ENCODE measurements around the gene TMEM209. TPM values are rescaled to one million over a fixed set of nuclear protein-coding genes. Genes with fewer than 3 reads are reported as not detected.
"Not testable (repeated sequence)": the region's sequence is repeated elsewhere in the genome, so short reads cannot be mapped to it uniquely, and the experiment has no call there.

The TMEM209 gene
- 11.4 and 13.1 TPM in 2 replicates for total RNA-seq (2014; rRNA removed; shearing (Covaris generic))

DNA sequence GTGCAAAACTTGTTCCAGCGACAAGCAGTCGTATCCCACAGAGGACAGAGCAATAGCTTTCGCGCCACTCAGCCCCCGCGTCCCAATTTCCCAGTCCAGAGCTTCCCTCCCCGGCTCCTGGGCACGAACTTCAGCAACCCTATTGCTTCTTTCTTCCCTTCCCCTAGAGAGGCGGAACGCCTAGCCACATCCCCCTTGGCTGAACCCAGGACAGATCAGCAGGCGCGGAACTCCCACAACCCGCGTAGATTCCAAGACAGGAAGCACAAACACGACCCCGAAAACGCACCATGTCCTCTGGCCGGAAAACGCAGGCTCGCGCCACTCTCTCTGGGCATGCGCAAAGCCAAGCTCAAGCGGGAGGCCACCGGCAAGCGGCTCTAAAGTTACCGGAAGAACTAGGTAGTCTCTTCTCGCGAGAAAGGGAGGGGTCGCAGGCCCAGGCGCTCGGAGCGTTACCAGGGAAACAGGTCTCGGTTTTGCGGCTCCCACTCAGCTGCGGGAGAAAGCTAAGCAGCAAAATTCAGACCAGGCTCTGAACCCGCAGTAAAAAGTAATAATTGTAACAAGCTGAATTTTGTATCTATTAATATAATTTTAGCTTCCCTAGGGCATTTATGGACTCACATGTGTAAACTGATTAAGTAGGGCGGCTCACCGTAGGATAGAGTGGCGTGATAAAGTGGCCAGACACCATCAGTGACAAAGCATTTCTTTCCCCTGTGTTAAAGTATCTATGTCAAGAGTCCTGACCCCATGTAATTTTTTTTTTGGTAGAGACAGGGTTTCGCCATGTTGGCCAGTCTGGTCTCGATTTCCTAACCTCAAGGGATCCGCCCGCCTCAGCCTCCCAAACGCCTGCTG is at the start of gene TMEM209:
Gene TMEM209, minus strand, starts transcription at position 323 of the 864 bp plus-strand sequence. Its CDS starts 31 bp downstream, at position 292.
- DNase-seq (ENCODE audit: low spot score): peak; percentile 98

DNA sequence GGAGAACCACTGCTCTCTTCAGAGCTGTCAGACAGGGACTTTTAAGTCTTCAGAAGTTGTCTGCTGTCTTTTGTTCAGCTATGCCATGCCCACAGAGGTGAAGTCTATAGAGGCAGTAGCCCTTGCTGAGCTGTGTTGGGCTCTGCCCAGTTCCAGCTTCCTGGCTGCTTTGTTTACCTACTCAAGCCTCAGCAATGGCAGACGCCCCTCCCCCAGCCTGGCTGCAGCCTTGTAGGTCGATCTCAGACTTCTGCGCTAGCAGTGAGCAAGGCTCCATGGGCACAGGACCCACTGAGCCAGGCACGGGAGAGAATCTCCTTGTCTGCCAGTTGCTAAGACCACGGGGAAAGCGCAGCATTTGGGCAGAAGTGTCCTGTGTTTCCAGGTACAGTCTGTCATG is 49.3 kb upstream of the TMEM209 start:
- no peak for DNase-seq (ENCODE audit: low spot score)

DNA sequence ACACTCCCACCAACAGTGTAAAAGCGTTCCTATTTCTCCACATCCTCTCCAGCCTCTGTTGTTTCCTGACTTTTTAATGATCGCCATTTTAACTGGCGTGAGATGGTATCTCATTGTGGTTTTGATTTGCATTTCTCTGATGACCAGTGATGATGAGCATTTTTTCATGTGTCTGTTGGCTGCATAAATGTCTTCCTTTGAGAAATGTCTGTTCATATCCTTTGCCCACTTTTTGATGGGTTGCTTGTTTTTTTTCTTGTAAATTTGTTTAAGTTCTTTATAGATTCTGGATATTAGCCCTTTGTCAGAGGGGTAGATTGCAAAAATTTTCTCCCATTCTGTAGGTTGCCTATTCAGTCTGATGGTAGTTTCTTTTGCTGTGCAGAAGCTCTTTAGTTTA is 44.4 kb upstream of the TMEM209 start:
- not testable (repeated sequence) for DNase-seq (ENCODE audit: low spot score)

DNA sequence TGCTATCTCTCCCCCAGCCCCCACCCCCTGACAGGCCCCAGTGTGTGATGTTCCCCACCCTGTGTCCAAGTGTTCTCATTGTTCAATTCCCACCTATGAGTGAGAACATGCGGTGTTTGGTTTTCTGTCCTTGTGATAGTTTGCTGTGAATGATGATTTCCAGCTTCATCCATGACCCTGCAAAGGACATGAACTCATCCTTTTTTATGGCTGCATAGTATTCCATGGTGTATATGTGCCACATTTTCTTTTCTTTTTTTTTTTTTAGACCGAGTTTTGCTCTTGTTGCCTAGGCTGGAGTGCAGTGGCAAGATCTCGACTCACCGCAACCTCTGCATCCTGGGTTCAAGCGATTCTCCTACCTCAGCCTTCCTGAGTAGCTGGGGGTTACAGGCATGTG is 43.6 kb upstream of the TMEM209 start:
- not testable (repeated sequence) for DNase-seq (ENCODE audit: low spot score)

DNA sequence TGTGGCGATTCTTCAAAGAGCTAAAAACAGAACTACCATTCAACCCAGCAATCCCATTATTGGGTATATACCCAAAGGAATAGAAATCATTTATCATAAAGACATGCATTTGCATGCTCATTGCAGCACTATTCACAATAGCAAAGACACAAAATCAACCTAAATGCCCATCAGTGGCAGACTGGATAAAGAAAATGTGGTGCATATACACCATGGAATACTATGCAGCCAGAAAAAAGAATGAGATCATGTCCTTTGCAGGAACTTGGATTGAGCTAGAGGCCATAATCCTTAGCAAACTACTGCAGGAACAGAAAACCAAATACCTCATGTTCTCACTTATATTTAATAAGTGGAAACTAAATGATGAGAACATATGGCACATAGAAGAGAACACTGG is 41.3 kb upstream of the TMEM209 start:
- DNase-seq (ENCODE audit: low spot score): not testable (repeated sequence)

DNA sequence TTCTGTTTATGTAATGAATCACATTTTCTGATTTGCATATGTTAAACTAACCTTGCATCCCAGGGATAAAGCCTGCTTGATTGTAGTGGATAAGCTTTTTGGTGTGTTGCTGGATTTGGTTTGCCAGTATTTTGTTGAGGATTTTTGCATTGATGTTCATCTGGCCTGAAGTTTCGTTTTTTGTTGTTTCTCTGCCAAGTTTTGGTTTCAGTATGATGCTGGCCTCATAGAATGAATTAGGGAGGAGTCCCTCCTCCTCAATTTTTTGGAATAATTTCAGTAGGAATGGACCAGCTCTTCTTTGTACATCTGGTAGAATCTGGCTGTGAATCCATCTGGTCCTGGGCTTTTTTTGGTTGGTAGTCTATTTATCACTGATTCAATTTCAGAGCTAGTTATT is 38.3 kb upstream of the TMEM209 start:
- DNase-seq (ENCODE audit: low spot score): not testable (repeated sequence)

DNA sequence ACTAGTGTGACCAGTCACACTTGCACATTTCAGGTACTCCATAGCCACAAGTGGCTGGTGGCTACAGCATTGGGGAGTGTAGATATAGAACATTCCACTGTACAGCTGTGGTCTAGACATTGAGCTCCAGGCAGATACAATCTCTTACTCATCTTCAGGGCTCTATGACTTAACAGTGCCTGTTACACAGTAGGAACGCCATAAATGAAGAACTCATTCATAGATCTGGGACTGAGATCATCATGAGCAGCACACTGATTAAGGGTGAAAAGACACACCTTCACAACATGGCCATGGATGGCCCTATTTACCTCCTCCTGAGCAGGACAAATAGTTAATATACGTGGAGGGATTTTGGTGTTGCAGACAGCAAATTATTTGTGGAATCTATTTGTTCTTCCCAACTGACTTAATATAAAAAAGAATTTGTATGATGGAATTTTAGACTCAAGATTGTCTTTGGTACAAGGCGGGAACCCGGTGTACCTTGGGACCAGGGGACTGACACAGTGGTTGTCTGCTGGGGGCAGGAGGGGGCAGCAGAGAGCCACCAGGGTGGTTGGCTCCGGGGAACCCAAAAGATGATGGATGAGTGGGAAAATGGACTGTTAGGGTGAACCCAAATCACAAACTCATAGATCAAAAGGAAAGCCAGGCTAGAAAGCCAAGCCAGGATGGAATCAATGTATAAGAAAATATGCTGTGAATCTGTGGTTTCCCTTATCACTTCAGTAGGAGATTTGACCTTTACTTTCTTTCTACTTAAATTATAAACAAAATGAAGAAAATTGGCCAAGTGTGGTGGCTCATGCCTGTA is 37.2 kb upstream of the TMEM209 start:
- peak; percentile 63 for DNase-seq (ENCODE audit: low spot score)

DNA sequence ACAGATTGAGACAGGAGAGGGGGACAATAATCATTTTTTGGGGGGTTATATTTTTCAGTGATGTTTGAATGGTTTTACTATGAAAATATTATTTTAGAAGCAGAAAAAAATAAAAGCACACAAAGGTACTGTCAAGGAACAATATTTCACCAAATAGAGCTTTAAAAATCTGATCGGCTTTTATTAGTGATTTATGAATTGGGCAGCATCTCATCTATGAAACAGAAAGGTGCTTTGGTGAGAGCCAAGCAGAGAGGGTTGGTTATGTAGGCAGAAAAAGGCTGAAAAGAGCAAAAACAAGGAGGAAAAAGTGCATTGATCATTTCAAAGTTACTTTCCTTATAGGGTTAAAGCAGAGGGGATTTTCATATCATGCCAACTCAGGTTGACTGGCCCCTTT is 35.0 kb upstream of the TMEM209 start:
- DNase-seq (ENCODE audit: low spot score): no peak

DNA sequence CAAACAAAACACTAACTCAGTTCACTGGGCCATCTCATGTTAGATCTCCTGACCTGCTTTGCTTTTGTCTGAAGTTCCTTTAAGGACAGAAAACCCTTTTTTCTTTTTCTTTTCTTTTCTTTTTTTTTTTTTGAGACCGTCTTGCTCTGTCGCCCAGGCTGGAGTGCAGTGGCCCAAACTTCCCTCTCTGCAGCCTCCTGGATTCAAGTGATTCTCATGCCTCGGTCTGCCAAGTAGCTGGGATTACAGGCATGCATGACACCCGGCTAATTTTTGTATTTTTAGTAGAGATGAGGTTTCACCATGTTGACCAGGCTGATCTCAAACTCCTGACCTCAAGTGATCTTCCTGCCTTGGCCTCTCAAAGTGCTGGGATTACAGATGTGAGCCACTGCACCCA is 31.2 kb upstream of the TMEM209 start:
- DNase-seq (ENCODE audit: low spot score): not testable (repeated sequence)

DNA sequence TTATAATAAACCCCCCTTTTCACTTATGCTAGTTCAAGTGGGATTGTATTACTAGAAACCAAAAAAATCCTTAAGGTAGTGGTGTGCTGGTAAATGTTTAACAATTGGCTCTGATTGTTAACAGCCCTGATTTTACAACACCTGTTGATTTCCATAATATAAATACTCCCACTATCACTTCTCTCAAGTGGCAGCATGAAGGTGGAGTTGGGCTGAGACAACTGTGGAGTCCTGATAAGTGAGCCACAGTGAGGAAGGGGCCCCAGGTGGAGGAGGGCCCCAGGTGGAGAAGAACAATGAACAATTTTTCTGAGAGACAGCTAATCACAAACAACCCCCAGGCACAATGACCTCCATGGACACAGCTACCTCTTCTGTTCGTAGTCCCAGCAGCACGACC is 28.9 kb upstream of the TMEM209 start:
- DNase-seq (ENCODE audit: low spot score): no peak

DNA sequence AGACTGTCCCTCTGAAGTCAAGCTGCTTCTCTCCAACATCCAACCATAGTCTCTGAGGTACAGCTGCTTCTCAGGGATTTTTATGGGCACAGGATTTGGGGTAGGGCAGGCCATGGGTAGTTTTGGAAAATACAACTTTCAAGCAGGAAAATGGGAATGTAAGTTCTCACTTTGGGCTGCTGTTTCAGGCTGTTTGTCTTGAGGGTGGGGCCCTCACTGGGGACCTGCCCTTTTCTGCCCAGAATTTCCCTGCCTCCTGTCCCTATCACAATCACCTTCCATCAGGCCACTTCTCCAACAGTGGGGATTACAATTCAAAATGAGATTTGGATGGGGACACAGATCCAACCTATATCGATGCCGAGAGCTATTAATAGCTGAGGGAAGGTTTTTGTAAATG is 27.0 kb upstream of the TMEM209 start:
- DNase-seq (ENCODE audit: low spot score): no peak

DNA sequence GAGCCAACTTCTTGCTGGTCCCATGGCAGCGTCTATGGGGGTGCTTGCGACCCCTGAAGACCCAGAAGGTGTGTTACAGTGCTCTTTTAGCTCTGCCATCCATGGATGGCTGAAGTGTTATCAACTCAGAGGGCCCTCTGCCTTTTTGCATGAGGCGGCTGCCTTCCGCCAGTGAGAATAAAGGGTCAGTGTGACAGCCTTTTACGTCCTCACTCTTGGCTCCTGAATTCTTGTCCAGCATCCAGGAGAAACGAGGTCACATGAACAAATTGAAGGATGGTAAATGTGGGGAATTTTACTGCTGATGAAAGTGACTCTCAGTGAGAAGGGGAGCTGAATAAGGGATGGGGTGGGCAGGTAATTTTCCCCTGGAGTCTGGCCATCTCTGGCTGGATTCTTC is 26.6 kb upstream of the TMEM209 start:
- no peak for DNase-seq (ENCODE audit: low spot score)

DNA sequence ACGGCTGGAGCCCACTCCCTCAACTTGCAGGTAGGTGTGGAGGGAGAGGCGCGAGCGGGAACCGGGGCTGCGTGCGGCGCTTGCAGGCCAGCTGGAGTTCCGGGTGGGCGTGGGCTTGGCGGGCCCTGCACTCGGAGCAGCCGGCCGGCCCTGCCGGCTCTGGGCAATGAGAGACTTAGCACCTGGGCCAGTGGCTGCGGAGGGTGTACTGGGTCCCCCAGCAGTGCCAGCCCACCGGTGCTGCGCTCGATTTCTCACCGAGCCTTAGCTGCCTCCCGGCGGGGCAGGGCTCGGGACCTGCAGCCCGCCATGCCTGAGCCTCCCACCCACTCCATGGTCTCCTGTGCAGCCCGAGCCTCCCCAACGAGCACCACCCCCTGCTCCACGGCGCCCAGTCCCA is 24.8 kb upstream of the TMEM209 start:
- not testable (repeated sequence) for DNase-seq (ENCODE audit: low spot score)

DNA sequence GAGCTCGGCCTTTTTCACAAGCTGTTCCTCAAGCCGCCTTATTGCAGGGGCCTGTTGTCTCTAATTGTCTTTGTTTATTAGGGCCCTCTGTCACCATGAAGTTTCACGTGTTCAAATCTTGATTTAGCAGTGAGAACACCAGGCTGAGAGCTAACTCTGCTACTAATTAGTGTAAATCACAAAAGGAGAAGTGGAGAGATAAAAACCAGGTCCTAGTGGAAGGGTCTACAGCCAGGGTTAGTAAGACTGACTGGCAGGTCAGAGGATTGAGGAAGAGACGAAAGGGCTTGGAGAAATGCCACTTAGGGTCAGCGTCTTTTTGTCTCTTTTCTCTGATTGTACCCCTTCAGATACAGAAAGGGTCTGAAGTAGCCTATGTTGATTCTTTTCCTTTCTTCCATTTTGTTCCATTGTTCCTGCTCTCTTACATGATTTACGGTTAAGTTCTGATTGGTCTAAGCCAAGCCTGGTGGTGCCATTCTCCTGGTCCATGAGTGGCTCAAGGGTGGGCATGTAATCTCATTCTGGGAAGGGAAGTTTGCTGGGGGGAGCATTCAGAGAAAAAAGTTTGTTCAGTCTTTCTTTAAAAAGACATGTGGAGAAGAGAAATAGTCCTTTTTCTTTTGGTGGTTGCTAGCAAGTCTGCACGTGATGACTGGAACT is 23.8 kb upstream of the TMEM209 start:
- DNase-seq (ENCODE audit: low spot score): no peak

DNA sequence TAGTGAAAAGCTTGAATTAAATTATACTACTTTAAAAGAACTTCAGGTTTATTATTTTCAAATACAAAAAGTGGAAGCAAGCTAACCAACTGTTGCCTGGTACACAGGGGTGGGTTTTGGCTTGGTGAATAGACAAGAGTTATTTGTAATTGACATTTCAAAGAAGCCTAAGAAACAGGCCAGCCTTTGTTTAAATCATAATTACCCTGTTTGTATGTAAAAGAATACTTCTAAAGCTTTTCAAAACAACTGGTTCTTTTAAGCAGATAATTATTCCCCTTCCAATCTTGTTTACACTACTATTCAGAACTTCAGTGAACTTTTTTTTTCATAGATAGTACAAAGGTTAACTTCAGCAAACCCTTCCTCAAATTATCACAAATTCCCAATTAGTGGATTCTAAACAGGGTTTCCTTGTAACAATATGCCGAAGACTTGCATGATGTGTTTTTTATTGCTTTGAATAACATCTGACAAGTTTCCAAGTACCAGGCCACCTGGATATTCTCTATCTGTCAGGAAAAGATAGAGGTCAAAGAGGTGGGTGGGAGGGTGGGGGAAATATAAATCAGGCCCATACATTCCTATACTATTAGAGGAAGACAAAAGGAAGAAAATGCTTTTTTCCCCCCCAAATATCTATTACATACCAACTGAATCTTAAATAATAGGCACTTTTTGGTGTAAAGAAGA is 22.8 kb upstream of the TMEM209 start:
- DNase-seq (ENCODE audit: low spot score): no peak

DNA sequence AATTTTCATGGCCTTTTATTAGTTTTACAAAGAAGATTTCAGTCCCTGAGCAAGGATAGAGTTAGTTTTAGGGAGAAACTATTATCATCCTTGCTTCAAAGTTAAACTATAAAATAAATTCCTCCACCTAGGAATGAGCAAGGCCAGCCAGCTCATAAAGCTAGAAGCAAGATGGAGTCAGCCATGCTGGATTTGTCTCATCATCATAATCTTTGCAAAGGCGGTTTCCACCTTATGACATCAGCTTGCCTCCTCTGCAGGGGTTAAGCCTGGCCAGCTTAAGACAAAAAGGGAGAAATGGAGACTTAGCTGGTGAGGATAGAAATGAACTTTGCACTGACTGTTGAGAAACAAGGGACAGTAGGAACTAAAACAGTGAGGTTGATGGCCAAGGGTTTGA is 21.1 kb upstream of the TMEM209 start:
- no peak for DNase-seq (ENCODE audit: low spot score)

DNA sequence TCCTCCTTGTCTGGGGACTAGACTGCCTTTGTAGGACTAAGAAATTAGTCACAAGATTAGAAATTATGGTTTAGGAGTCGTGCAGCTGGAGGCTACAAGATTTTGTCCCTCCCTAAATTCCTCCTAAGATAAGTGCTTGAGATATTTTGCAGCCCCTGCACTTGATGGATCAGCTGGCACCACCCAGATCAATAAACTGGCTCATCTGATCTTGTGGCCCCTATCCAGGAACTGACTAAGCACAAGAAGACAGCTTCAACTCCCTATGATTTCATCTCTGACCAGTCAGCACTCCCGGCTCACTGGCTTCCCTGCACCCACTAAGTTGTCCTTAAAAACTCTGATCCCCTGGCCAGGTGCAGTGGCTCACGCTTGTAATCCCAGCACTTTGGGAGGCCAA is 19.7 kb upstream of the TMEM209 start:
- not testable (repeated sequence) for DNase-seq (ENCODE audit: low spot score)

DNA sequence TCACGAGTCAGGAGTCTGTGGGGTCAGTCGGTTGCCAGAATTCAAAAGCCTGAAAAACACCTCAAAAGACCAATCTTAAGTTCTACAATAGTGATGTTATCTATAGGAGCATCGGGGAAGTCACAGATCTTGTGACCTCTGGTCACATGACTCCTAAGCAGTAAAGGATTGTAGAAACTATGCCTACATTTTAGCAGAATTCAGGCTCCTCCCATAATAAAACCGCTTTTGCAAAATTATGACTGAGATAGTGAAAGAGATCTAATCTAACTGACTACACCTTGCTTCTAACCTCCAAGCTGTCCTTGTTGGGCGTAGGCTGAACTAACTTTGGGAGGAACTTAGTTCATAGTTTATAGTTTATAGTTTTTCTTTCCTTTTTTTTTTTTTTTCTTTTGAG is 19.0 kb upstream of the TMEM209 start:
- no peak for DNase-seq (ENCODE audit: low spot score)

DNA sequence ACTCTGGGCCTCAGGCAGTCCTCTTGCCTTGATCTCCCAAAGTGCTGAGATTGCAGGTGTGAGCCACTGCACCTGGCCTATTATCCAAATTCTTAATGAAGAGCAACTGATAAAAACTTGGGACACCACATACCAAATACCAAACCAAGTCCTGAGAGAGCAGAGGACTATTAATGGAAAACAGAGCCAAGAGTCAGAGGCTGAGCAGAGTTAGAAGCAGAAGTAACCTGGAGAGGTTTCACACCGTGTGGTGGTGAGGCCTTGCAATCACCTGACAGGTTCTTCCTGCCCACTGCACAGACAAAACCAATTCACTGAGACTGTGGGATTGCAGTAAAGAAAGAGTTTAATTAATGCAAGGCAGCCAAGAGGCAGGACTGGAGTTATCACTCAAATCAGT is 18.4 kb upstream of the TMEM209 start:
- no peak for DNase-seq (ENCODE audit: low spot score)

DNA sequence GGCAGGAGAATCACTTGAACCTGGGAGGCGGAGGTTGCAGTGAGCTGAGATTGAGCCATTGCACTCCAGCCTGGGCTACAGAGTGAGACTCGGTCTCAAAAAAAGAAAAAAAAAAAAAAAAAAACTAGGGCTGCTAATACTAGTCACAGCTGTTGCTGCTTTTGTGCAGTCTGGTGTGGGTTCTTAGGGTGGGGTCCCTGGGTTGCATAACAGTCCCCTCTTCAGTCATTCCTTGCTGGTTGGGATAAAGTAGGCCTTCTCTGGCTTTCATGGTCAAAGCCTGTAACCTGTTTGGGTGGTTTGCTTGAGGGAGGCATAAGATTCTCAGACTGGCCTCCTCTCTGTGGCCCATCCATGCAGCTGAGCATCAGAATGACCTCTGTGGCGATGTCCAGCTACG is 16.5 kb upstream of the TMEM209 start:
- DNase-seq (ENCODE audit: low spot score): no peak

DNA sequence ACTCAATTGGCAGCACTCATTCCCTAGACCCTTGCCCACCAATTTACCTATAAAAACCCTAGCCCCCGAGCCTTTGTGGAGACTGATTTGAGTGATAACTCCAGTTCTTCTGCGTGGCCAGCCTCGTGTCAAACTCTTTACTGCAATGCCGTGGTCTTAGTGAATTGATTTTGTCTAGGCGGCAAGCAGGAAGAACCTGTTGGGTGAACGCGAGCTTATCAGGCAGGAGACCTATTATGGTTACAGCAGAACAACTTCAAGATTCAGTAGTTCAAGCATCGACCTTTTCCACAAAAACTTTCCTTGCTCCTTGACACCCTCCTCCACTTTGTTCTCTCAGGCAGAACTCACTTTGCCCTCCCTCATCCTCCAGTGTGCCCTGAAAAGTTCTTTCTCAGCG is 14.7 kb upstream of the TMEM209 start:
- no peak for DNase-seq (ENCODE audit: low spot score)
